ENCODE data around the gene GNB1L.

GNB1L gene

GRCh38 chr22:19760951-19761724, 93.5 kb downstream of the GNB1L start:
- DNase-seq (ENCODE audit: low read depth) = no peak

GRCh38 chr22:19760058-19760950, 94.4 kb downstream of the GNB1L start, which contains the start of gene TBX1:
TBX1 (plus strand) TSS chr22:19760778; CDS start chr22:19760844, 66 bp downstream.
- DNase-seq (ENCODE audit: low read depth) = no peak

GRCh38 chr22:19759427-19760057, 95.1 kb downstream of the GNB1L start:
- DNase-seq (ENCODE audit: low read depth) = no peak

- DNase-seq (ENCODE audit: low read depth) = no peak
These were observed 95.7 kb downstream of the GNB1L start for GRCh38 chr22:19758896-19759426.

GRCh38 chr22:19757985-19758895, 96.4 kb downstream of the GNB1L start:
- no peak for DNase-seq (ENCODE audit: low read depth)

GRCh38 chr22:19757140-19757984, 97.3 kb downstream of the GNB1L start:
- no peak for DNase-seq (ENCODE audit: low read depth)

GRCh38 chr22:19756288-19757128, 98.2 kb downstream of the GNB1L start:
- DNase-seq (ENCODE audit: low read depth) = peak; percentile 64

GRCh38 chr22:19755722-19756287, 98.9 kb downstream of the GNB1L start:
- DNase-seq (ENCODE audit: low read depth) = no peak

GRCh38 chr22:19755145-19755710, 99.4 kb downstream of the GNB1L start:
- DNase-seq (ENCODE audit: low read depth) = no peak

GRCh38 chr22:19754701-19755144, 100.0 kb downstream of the GNB1L start:
- DNase-seq (ENCODE audit: low read depth) = no peak

GRCh38 chr22:19753996-19754700, 100.5 kb downstream of the GNB1L start:
- no peak for DNase-seq (ENCODE audit: low read depth)

GRCh38 chr22:19753090-19753842, 101.4 kb downstream of the GNB1L start:
- no peak for DNase-seq (ENCODE audit: low read depth)

- no peak for DNase-seq (ENCODE audit: low read depth)
These were observed 103.0 kb downstream of the GNB1L start for GRCh38 chr22:19751497-19752245.

GRCh38 chr22:19750507-19751490, 103.9 kb downstream of the GNB1L start:
- no peak for DNase-seq (ENCODE audit: low read depth)

- no peak for DNase-seq (ENCODE audit: low read depth)
These were observed 104.8 kb downstream of the GNB1L start for GRCh38 chr22:19749876-19750275.
